Right lobe of liver (tissue), 4 donors: ENCODE results near the gene DZANK1.

Source experiments
- POLR2A ChIP-seq: fragments of 450-650 bp; IDR thresholded peaks from one replicate; pipeline ENCODE4 v1.6.1; 2017; ENCODE audit warnings: antibody characterized with exemption, mild to moderate bottlenecking
- TF ChIP-seq, protein P1 (sequence below), 4 donors: fragments of 200-600 bp in 3 of 4; fragments of 450-650 bp in 1 of 4; IDR thresholded peaks; one replicate each; pipeline versions ENCODE4 v1.5.1 to v1.8.0; 2016 to 2022; ENCODE audit warnings: antibody characterized with exemption in 4 of 4, mild to moderate bottlenecking in 2 of 4
- donor health status: DM: no; HTN: no; CAD: no.
- donor health status: DM: no; HTN: no; CAD: no.
- donor health status: DM: no; HTN: yes; CAD: no.

DNA sequence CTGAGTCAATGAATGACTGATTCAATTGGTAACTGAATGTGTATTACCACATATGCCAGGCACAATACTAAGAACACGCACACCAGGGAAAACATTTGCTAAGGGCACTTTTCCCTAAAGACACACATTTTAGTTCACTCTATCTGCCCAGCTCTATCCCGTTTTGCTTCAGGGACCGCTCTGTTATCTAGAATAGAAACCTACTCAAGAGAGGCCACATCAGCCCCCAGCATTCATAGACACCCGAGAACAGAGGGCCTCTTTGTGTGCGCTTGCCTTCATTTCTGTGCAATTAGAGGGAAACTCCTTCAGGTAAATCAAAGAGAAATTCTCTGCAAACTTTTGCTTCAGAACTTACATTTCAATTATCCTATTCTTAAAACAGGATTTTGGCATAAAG lies 50.3 kb downstream of the DZANK1 start:
- TF ChIP-seq, protein P1, sequence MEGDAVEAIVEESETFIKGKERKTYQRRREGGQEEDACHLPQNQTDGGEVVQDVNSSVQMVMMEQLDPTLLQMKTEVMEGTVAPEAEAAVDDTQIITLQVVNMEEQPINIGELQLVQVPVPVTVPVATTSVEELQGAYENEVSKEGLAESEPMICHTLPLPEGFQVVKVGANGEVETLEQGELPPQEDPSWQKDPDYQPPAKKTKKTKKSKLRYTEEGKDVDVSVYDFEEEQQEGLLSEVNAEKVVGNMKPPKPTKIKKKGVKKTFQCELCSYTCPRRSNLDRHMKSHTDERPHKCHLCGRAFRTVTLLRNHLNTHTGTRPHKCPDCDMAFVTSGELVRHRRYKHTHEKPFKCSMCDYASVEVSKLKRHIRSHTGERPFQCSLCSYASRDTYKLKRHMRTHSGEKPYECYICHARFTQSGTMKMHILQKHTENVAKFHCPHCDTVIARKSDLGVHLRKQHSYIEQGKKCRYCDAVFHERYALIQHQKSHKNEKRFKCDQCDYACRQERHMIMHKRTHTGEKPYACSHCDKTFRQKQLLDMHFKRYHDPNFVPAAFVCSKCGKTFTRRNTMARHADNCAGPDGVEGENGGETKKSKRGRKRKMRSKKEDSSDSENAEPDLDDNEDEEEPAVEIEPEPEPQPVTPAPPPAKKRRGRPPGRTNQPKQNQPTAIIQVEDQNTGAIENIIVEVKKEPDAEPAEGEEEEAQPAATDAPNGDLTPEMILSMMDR (IDR thresholded peaks at IDR 0.05) = no peak
- no peak for TF ChIP-seq POLR2A
